Endothelial cell of umbilical vein (primary cell): Measurements from ENCODE around the gene NR1H4. TPM values are rescaled to one million over a fixed set of nuclear protein-coding genes. Genes with fewer than 3 reads are reported as not detected.

ENCODE experiments used
- BruUV-seq: library from RNA; stranded (reverse); fragments of 400-500 nt; replicated peaks from 2 replicates; lab custom pipeline; 2021; lab: Mats Ljungman, UMichigan
- CTCF ChIA-PET: fragments of 300-600, 350-600 bp; sonication (Branson Sonifier 250); formaldehyde crosslinking; loops from one replicate; lab custom pipeline; 2021; ENCODE audit warnings: antibody characterized with exemption, inconsistent platforms; lab: Charles Lee
- POLR2A ChIA-PET: fragments of 300-600, 350-600 bp; sonication (Branson Sonifier 250); formaldehyde crosslinking; loops from one replicate; lab custom pipeline; 2021; ENCODE audit warnings: antibody characterized with exemption, inconsistent platforms; lab: Charles Lee
- DNase-seq: peaks from one replicate; pipeline ENCODE4 v3.0.0-alpha.2; 2011; ENCODE audit warnings: low read depth, low spot score
- FAIRE-seq: peaks from 2 replicates; lab custom pipeline; 2011; peaks lifted over from hg19 to GRCh38; lab: Jason Lieb, UNC
- H2AFZ ChIP-seq: 2 replicates; pipeline ENCODE4 v1.6.0; 2012; ENCODE audit warnings: low read depth, low read length, control low read depth, inconsistent platforms
- H3K27ac ChIP-seq: 2 replicates; pipeline ENCODE4 v1.5.1; 2011; ENCODE audit warnings: low read depth, mild to moderate bottlenecking, control low read depth, low read length, moderate library complexity; ENCODE audit not compliant: insufficient read depth
- H3K27me3 ChIP-seq, 2 experiments: 2 replicates each; pipeline versions ENCODE4 v1.6.0 to v1.6.1; 2011; ENCODE audit warnings: low read length in 2 of 2, mixed read lengths in 1 of 2; ENCODE audit not compliant: control insufficient read depth in 2 of 2, insufficient read depth in 2 of 2
- H3K36me3 ChIP-seq, 2 experiments: 2 replicates in 1 of 2; 3 replicates in 1 of 2; pipeline ENCODE4 v1.5.1; 2011; ENCODE audit warnings: low read length in 2 of 2, mild to moderate bottlenecking in 1 of 2, moderate library complexity in 1 of 2; ENCODE audit not compliant: control insufficient read depth in 2 of 2, insufficient read depth in 2 of 2; ENCODE audit errors: extremely low read depth in 1 of 2
- H3K4me1 ChIP-seq: 3 replicates; pipeline ENCODE4 v1.5.1; 2011; ENCODE audit warnings: mild to moderate bottlenecking, low read length; ENCODE audit not compliant: control insufficient read depth, insufficient read depth; ENCODE audit errors: extremely low read depth
- H3K4me2 ChIP-seq: 2 replicates; pipeline ENCODE4 v1.6.1; 2011; ENCODE audit warnings: low read length, control low read depth, mixed read lengths; ENCODE audit not compliant: insufficient read depth
- H3K4me3 ChIP-seq, 3 experiments: fragments of 200-600 bp in 1 of 3; sonication (generic), shearing (Covaris generic) in 1 of 3; replicated peaks in 1 of 3; 2 replicates each; pipeline ENCODE4 v1.5.1; 2011 to 2016; ENCODE audit warnings: control low read depth in 3 of 3, low read length in 3 of 3, mild to moderate bottlenecking in 2 of 3, inconsistent platforms in 1 of 3, low read depth in 1 of 3, moderate library complexity in 1 of 3; ENCODE audit not compliant: insufficient read depth in 1 of 3
- H3K79me2 ChIP-seq: 2 replicates; pipeline ENCODE4 v1.6.0; 2012; ENCODE audit warnings: low read length, inconsistent platforms; ENCODE audit not compliant: control insufficient read depth, insufficient read depth
- H3K9ac ChIP-seq: replicated peaks from 2 replicates; pipeline ENCODE3; 2011; ENCODE audit warnings: low read length, control low read depth; ENCODE audit not compliant: insufficient read depth; ENCODE audit errors: extremely low read depth
- H3K9me1 ChIP-seq: replicated peaks from 3 replicates; pipeline ENCODE4 v1.6.0; 2011; ENCODE audit warnings: mild to moderate bottlenecking, low read length; ENCODE audit not compliant: control insufficient read depth, insufficient read depth; ENCODE audit errors: extremely low read depth
- H3K9me3 ChIP-seq: replicated peaks from 2 replicates; pipeline ENCODE4 v1.5.1; 2012; ENCODE audit warnings: low read length, inconsistent platforms; ENCODE audit not compliant: control insufficient read depth, insufficient read depth
- H4K20me1 ChIP-seq: replicated peaks from 2 replicates; pipeline ENCODE3; 2011; ENCODE audit warnings: mild to moderate bottlenecking, low read length; ENCODE audit not compliant: control insufficient read depth, insufficient read depth; ENCODE audit errors: extremely low read depth
- CTCF ChIP-seq, 2 donors: IDR thresholded peaks; 1 replicate in 1 of 2; 2 replicates in 1 of 2; pipeline ENCODE4 v1.5.1; 2011; ENCODE audit warnings: low read length in 2 of 2, mild to moderate bottlenecking in 2 of 2, moderate library complexity in 2 of 2, control low read depth in 1 of 2, inconsistent platforms in 1 of 2, low read depth in 1 of 2; ENCODE audit not compliant: insufficient read depth in 1 of 2; ENCODE audit errors: extremely low read depth in 1 of 2
- EZH2 ChIP-seq: IDR thresholded peaks from 2 replicates; pipeline ENCODE4 v1.6.1; 2012; ENCODE audit warnings: borderline replicate concordance, low read depth, mild to moderate bottlenecking, moderate library complexity, low read length, inconsistent platforms; ENCODE audit not compliant: severe bottlenecking
- GATA2 ChIP-seq: IDR thresholded peaks from 2 replicates; pipeline ENCODE4 v1.7.0; 2011; ENCODE audit warnings: low read depth, mild to moderate bottlenecking, moderate library complexity, mixed read lengths, low read length; ENCODE audit not compliant: insufficient read length, insufficient read depth
- JUN ChIP-seq: IDR thresholded peaks from 2 replicates; pipeline ENCODE4 v1.6.1; 2011; ENCODE audit warnings: borderline replicate concordance, low read depth; ENCODE audit not compliant: insufficient read length, insufficient read depth
- MAX ChIP-seq: IDR thresholded peaks from 2 replicates; pipeline ENCODE4 v1.6.1; 2011; ENCODE audit not compliant: insufficient read depth, insufficient read length
- MYC ChIP-seq: IDR thresholded peaks from one replicate; pipeline ENCODE4 v1.6.1; 2011; ENCODE audit warnings: mild to moderate bottlenecking, low read depth, low read length
- POLR2A ChIP-seq: IDR thresholded peaks from 2 replicates; pipeline ENCODE4 v1.6.1; 2012; ENCODE audit warnings: low read depth, mild to moderate bottlenecking, control low read depth, low read length
- POLR2AphosphoS5 ChIP-seq: IDR thresholded peaks from 2 replicates; pipeline ENCODE4 v1.6.1; 2012; ENCODE audit warnings: low read depth, mild to moderate bottlenecking, control low read depth, low read length, moderate library complexity; ENCODE audit not compliant: insufficient read depth
- dilution Hi-C: fragments of 300-500 bp; cut with MboI; formaldehyde crosslinking; loops from one replicate; pipeline ENCODE4 v1.15.0; 2019; ENCODE audit warnings: low sequenced_read_pairs; ENCODE audit not compliant: extremely low pct_ligation_motif_present
- intact Hi-C: fragments of 100-400 bp; cut with micrococcal nuclease; formaldehyde crosslinking; loops from one replicate; pipeline ENCODE4 v1.10.0; 2022
- polyA plus RNA-seq, 4 experiments: library from polyadenylated mRNA; depleted of rRNA in 3 of 4; stranded (reverse) in 3 of 4; unstranded in 1 of 4; fragments of >200 nt; gene quantifications; 2 replicates each; pipeline versions ENCODE4 v1.2.1 to v1.2.3, GENCODE V29; 2011 to 2012; ENCODE audit warnings: missing spikeins in 1 of 4
- total RNA-seq: library from RNA; stranded (reverse); gene quantifications from 2 replicates; pipeline ENCODE4 v1.2.3, GENCODE V29; 2021

NR1H4 gene
- total and polyA plus RNA-seq, 2 donors (not counting 3 experiments of a cell fraction or from before 2014, with no cell fraction given) = not detected

- FAIRE-seq (no peak), DNase-seq (no peak)
- TF ChIP-seq CTCF (IDR thresholded peaks at IDR 0.05; ENCODE audit: extremely low read depth in 1 of 2, insufficient read depth in 1 of 2, low read depth in 1 of 2, low read length in 2 of 2) (no peak), JUN (no peak), EZH2 (no peak), POLR2A (no peak), MAX (no peak), POLR2AphosphoS5 (no peak), GATA2 (no peak), MYC (no peak)
- CTCF ChIA-PET = no interaction called here
- dilution Hi-C loops (no loop called here), intact Hi-C loops (no loop called here)
- no peaks in the 10 kb centered on the region for H3K9me3 ChIP-seq
- no peaks in the 10 kb centered on the region for H3K79me2 ChIP-seq
- POLR2A ChIA-PET = no interaction called here
- H4K20me1 ChIP-seq = no peaks in the 10 kb centered on the region
- H3K4me1 ChIP-seq = no peaks in the 10 kb centered on the region
- H3K4me3 ChIP-seq = no peak overlapping the region
- no peak overlapping the region for H3K27ac ChIP-seq
- no TSS peak for BruUV-seq
- no peaks in the 10 kb centered on the region for H3K9me1 ChIP-seq
- no peaks in the 10 kb centered on the region for H3K27me3 ChIP-seq
- no peak overlapping the region for H3K9ac ChIP-seq
- no peak overlapping the region for H3K4me2 ChIP-seq
- H2AFZ ChIP-seq = no peak overlapping the region
- H3K36me3 ChIP-seq = no peaks in the 10 kb centered on the region
Observed at GRCh38 chr12:100534625-100535227, 61.1 kb downstream of the NR1H4 start.
